ENCODE results near the gene COMMD1.

Gene COMMD1

DNA sequence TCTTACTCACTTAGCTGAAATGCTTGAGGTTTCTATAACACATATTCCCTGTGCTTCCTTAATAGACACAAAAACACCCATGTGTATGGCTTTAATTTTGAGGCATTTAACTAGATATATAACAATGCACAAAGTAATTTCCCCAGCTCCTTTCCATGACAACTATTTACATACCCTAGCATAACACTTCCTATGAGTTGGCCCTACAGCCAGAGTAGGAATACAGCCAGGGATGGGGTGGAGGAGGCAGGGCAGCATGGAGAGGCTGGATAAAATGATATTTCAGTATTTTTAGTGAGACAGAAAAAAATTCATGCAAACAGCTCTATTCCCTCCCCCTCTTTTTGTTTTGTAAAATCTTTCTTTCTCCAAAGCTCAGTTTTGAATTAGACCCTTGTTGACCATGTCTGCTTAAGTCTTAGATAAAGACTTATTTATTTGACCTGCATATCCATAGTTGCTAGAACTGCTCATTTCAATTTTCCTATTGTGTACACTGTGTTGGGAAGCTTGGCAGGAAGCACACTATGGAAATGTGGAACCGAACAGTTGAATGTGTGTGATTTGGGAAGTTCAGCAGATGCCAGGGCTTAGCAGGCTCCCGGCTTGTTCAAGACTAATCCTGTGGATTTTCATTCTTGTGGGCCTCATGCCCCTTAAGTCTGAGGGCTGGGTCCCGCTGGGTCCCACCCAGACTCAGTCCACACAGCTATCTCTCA is 279.2 kb downstream of the COMMD1 start:
- TF ChIP-seq, protein P1, sequence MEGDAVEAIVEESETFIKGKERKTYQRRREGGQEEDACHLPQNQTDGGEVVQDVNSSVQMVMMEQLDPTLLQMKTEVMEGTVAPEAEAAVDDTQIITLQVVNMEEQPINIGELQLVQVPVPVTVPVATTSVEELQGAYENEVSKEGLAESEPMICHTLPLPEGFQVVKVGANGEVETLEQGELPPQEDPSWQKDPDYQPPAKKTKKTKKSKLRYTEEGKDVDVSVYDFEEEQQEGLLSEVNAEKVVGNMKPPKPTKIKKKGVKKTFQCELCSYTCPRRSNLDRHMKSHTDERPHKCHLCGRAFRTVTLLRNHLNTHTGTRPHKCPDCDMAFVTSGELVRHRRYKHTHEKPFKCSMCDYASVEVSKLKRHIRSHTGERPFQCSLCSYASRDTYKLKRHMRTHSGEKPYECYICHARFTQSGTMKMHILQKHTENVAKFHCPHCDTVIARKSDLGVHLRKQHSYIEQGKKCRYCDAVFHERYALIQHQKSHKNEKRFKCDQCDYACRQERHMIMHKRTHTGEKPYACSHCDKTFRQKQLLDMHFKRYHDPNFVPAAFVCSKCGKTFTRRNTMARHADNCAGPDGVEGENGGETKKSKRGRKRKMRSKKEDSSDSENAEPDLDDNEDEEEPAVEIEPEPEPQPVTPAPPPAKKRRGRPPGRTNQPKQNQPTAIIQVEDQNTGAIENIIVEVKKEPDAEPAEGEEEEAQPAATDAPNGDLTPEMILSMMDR (IDR thresholded peaks at IDR 0.05; ENCODE audit: borderline replicate concordance, insufficient read depth, low read depth, low read length), result no peak
- H3K4me3 ChIP-seq (ENCODE audit: low read depth, low read length), result no peak overlapping the region

Data from GM12875 (cell line).